HG03175 (cell line): Measurements from ENCODE around the gene ZNF451.

Source experiments
- ATAC-seq: cut with Tn5 transposase; IDR thresholded peaks from one replicate; pipeline ENCODE4 v1.9.1; 2021; ENCODE audit warnings: mild to moderate bottlenecking, moderate library complexity; ENCODE audit not compliant: unreplicated experiment

The ZNF451 gene

DNA sequence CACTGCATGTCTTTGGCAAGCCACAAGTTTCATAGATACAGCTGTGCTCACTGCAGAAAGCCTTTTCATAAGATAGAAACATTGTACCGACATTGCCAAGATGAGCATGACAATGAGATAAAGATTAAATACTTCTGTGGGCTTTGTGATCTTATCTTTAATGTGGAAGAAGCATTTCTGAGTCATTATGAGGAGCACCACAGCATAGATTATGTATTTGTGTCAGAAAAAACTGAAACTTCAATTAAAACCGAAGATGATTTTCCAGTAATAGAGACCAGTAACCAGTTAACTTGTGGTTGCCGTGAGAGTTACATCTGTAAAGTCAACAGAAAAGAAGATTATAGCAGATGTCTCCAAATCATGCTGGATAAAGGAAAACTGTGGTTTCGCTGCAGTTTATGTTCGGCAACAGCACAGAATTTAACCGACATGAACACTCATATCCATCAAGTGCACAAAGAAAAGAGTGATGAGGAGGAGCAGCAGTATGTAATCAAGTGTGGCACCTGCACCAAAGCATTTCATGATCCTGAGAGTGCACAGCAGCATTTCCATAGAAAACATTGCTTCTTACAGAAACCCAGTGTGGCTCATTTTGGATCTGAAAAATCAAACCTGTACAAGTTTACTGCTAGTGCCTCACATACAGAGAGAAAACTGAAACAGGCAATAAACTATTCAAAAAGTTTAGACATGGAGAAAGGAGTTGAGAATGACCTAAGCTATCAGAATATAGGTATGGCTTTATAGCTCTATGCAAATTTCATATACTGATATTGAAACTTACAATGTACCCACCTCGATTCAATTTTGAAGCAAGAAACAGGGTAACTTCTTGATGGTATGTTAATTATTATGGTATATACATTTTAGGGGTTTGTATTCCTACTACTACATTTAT lies 58.2 kb downstream of the ZNF451 start:
- no peak for ATAC-seq

DNA sequence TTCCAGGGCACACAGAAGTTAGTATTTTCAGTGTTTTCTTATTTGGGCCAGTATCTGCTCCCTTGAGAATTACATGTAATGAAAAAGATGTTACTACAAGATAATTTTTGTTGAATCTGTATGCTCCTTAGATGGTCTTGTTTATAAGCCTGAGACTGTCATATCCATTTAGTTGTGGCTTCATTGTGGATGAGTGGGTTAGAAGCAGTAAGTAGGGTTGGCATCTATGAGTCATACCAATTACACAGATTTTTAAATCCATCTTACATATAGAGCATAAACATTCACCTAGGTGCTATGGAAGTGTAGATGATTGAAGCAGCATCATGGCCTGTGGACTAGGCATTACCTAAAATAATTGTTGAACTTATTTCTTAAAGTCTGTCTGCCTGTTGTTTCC lies 68.7 kb downstream of the ZNF451 start:
- ATAC-seq, result no peak

- ATAC-seq, result no peak
These were observed 69.1 kb downstream of the ZNF451 start for GRCh38 chr6:57159127-57159526.

GRCh38 chr6:57162028-57162427 lies 72.0 kb downstream of the ZNF451 start:
- ATAC-seq, result no peak

- no peak for ATAC-seq
These were observed 72.5 kb downstream of the ZNF451 start for GRCh38 chr6:57162516-57162915.

DNA sequence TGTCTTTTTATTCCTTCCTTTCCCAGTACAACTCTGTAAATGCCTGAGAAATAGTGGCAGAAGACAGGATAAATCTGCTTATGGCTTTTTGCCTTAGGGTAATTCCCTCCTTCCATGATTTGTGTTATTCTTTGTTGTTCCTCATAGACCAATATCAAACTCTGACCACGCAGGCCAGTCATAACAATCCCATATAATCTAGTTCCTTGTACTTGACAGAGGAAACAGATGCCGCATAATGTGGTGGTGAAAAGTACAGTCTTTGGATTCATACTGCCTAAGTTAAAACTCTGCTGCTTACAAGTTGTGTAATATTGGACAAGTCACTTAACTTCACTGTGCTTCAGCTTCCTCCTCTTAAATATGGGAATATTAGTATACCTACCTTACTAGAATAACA lies 74.0 kb downstream of the ZNF451 start:
- ATAC-seq, result no peak

GRCh38 chr6:57165080-57165479 lies 75.1 kb downstream of the ZNF451 start:
- no peak for ATAC-seq

GRCh38 chr6:57172136-57173055 lies 82.4 kb downstream of the ZNF451 start, which contains the start of gene BAG2:
TSS of gene BAG2 (plus strand) at chr6:57172326. CDS start at chr6:57172698, 372 bp downstream.
- peak; percentile 90 for ATAC-seq

- no peak for ATAC-seq
These were observed 83.3 kb downstream of the ZNF451 start for GRCh38 chr6:57173056-57173885.

- no peak for ATAC-seq
These were observed 84.0 kb downstream of the ZNF451 start for GRCh38 chr6:57173886-57174510.

- ATAC-seq, result no peak
These were observed 84.5 kb downstream of the ZNF451 start for GRCh38 chr6:57174511-57174907.

DNA sequence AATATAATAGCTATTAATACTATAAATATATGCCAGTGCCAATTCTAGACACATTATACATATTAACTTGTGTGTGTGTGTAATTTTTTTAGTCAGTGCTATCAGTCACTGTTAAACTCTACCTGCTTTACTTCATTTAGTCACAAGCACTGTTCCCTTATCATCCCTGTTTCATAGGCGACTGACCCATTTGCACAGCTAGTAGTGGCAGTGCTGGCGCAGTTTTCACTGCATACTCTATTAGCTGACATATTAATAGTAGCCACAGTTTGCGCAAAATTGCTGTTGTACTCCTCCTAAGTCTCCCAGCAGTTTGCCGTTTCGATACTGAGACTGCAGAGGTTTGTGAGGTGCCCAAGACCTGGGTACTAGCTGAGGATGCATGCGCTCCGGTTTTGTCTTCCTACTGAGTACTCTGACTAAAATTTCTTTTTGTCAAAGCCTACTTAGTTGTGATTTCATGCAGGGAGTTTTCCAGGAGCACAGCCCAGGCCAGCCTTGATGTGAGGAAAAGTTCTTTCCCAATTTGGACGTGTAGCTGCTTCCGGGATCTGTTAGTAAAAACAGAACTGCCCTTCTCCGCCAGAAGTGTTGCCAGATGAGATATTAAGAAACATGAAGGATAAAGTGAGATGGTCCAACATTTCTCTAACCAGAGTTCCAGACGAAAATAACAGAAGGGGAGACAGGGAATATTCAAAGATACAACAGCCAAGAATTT lies 87.7 kb downstream of the ZNF451 start:
- no peak for ATAC-seq

DNA sequence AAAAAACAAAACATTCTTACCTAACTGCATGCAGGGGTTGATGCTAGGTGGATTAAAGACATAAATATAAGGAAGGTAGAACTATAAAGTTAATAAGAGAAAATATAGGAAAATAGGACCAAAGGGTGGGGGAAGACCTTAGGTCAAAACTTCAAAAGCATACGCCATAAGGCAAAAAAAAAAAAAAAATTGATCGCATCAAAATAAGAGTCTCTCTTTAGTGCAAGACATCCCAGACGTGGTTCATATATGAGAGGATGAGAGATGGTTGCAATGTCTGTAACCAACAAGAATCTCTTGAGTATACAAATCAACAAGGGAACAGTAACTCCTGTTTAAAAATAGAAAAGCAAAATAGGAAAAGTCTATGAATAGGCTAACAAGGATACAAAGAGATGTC lies 90.6 kb downstream of the ZNF451 start:
- no peak for ATAC-seq

DNA sequence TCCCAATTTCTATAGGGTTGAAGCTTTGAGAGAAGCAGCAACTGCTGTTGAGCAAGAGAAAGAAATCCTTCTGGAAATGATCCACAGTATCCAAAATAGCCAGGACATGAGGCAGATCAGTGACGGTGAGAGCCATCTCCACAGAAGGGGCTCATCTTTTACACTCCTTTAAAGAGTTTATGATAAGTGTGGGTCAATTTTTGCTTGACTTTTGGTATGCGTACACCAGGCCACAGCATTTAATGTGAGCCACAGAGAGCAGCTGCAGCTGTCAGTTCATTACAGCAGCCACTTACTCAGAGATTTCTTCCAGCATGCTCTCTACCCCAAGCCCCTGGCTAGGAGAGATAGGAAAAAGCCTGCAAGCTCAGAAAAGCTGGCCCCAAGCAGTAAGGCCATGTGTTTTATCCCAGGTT lies 92.0 kb downstream of the ZNF451 start:
- no peak for ATAC-seq

DNA sequence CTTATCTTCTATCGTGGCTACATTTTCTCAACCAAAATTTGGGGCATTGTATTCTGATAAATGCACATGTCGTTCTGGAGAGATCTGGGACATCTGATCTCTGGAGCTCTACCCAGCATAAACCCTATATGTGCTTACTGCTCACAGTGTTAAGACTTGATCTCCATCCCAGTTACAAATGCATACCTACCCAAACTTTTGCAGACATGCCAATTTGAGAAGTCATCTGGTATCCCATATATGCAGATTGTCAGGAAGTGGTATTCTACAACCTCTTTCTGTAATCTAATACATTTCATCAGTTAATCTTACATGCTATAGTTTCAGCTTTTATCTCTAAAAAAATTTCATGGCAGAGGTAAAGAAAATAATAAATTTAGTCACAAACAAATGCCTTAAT lies 93.3 kb downstream of the ZNF451 start:
- no peak for ATAC-seq

- ATAC-seq, result no peak
These were observed 100.2 kb downstream of the ZNF451 start for GRCh38 chr6:57190140-57190539.

DNA sequence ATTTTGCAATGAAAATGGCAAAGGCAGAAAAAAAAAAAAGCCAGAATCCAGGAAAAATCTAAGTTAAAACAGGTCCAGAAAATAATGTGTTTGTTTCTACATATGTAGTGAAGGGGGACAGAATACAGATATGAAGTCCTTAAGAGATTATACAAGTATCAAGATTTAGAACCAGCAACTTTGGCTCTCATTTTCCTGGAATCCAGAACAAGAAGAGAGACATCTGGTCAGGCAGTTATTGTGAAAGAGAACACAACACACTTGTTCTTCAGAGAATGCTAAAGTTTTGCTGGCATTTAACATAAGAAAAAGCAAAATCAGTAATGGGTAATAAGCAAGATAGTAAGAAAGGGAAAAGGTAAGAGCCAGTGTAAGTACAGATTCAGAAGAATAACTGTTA lies 103.2 kb downstream of the ZNF451 start:
- no peak for ATAC-seq

GRCh38 chr6:57195457-57195856 lies 105.5 kb downstream of the ZNF451 start:
- no peak for ATAC-seq

DNA sequence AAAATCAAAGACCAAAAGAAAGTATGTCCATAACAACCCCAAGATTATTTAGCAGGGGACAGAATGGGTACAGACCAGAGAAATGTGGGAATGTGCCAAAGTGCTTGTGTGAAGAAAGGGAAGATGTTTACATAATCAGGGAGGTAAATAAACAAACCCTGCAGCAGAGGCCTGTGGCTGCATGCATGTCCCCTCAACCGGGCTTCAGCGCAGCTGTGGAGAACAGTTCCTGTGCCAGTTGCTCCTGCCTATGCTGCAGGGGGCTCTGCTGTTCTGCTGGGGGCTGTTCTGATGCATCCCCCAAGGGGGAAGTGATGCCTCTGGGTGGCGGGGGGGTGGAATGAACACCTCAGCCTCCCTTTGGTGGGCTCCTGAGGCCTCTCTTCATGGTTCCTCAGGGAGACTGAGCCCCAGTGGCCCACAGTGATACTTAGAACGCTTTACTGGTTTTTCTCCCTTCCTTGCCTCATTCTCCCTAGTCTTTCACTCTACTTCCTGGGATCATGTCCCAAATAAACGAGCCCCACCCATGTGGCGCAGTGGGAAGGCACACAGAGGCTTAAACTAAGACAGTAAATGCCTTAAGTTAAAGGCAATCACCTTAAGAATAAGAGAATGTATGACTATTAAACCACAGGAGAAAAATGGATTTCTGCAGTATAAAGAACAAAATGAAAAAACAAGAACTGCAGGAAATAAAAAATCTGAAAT lies 109.1 kb downstream of the ZNF451 start:
- no peak for ATAC-seq
